HepG2 (cell line): ENCODE measurements around the gene PLCXD1. TPM values are rescaled to one million over a fixed set of nuclear protein-coding genes. Genes with fewer than 3 reads are reported as not detected.
"Not testable (repeated sequence)": the region's sequence is repeated elsewhere in the genome, so short reads cannot be mapped to it uniquely, and the experiment has no call there.

ENCODE experiments used
- ATAC-seq: fragments of 200-7000 bp; cut with Tn5 transposase; 3 replicates; pipeline ENCODE4 v1.9.1; 2020; ENCODE audit warnings: mild to moderate bottlenecking, moderate library complexity
- BruUV-seq: library from RNA; stranded (reverse); fragments of 400-500 nt; replicated peaks from 2 replicates; lab custom pipeline; 2021; lab: Mats Ljungman, UMichigan
- CTCF ChIA-PET: fragments of 300-600 bp; formaldehyde crosslinking; extraction: SDS; loops from one replicate; lab custom pipeline; 2021; ENCODE audit warnings: low total read pairs, inconsistent platforms, low intra/inter-chr PET ratio; lab: Yijun Ruan, JAX
- POLR2A ChIA-PET: fragments of 350-600 bp; sonication (Branson Sonifier 250); formaldehyde crosslinking; loops from one replicate; lab custom pipeline; 2020; ENCODE audit warnings: antibody characterized with exemption, inconsistent platforms; lab: Yijun Ruan, JAX
- DNase-seq: peaks from one replicate; pipeline ENCODE4 v3.0.0-alpha.2; 2015; ENCODE audit warnings: low spot score
- FAIRE-seq: peaks from 3 replicates; lab custom pipeline; 2011; peaks lifted over from hg19 to GRCh38; lab: Jason Lieb, UNC
- H2AFZ ChIP-seq: one replicate; pipeline ENCODE4 v1.6.1; 2011; ENCODE audit warnings: low read length, inconsistent platforms
- H3K27ac ChIP-seq: fragments of 300-600 bp; 3 replicates; pipeline ENCODE4 v1.8.0; 2011; ENCODE audit warnings: mixed run types, mild to moderate bottlenecking, mixed read lengths, low read length, inconsistent platforms; ENCODE audit not compliant: insufficient read depth; ENCODE audit errors: extremely low read length
- H3K27me3 ChIP-seq, 2 experiments: fragments of 200-600 bp in 1 of 2; 2 replicates in 1 of 2; 3 replicates in 1 of 2; pipeline versions ENCODE4 v1.6.0 to v1.8.0; 2011; ENCODE audit warnings: low read length in 2 of 2, mild to moderate bottlenecking in 2 of 2, moderate library complexity in 2 of 2, inconsistent platforms in 1 of 2; ENCODE audit not compliant: insufficient read depth in 2 of 2, control insufficient read depth in 1 of 2
- H3K36me3 ChIP-seq, 2 experiments: fragments of 200-600 bp in 1 of 2; replicated peaks in 1 of 2; 2 replicates in 1 of 2; 3 replicates in 1 of 2; pipeline versions ENCODE4 v1.5.1 to v1.8.0; 2011; ENCODE audit warnings: low read length in 2 of 2, inconsistent platforms in 1 of 2; ENCODE audit not compliant: insufficient read depth in 2 of 2, control insufficient read depth in 1 of 2
- H3K4me1 ChIP-seq: 2 replicates; pipeline ENCODE4 v1.5.1; 2012; ENCODE audit warnings: low read length, inconsistent platforms; ENCODE audit not compliant: insufficient read depth
- H3K4me2 ChIP-seq: 2 replicates; pipeline ENCODE4 v1.6.0; 2011; ENCODE audit warnings: low read depth, low read length, inconsistent platforms
- H3K4me3 ChIP-seq, 3 experiments: fragments of 200-600 bp in 1 of 3; sonication (generic), shearing (Covaris generic) in 1 of 3; replicated peaks in 1 of 3; 2 replicates each; pipeline ENCODE4 v1.5.1; 2011 to 2016; ENCODE audit warnings: low read length in 3 of 3, inconsistent platforms in 2 of 3, low read depth in 2 of 3, mild to moderate bottlenecking in 2 of 3, control low read depth in 1 of 3, mixed read lengths in 1 of 3; ENCODE audit not compliant: insufficient read depth in 1 of 3
- H3K79me2 ChIP-seq: one replicate; pipeline ENCODE4 v1.6.1; 2011; ENCODE audit warnings: low read length, inconsistent platforms; ENCODE audit not compliant: insufficient read depth
- H3K9ac ChIP-seq: 2 replicates; pipeline ENCODE4 v1.6.0; 2011; ENCODE audit warnings: mild to moderate bottlenecking, low read depth, low read length, inconsistent platforms; ENCODE audit not compliant: insufficient read depth
- H3K9me3 ChIP-seq: 2 replicates; pipeline ENCODE4 v1.5.1; 2012; ENCODE audit warnings: mild to moderate bottlenecking, low read length
- H4K20me1 ChIP-seq: 2 replicates; pipeline ENCODE4 v1.6.0; 2011; ENCODE audit warnings: inconsistent platforms, mild to moderate bottlenecking, low read length, moderate library complexity; ENCODE audit not compliant: insufficient read depth
- CC2D1A ChIP-seq: sonication (generic); formaldehyde crosslinking; IDR thresholded peaks from 2 replicates; pipeline ENCODE4 v1.8.1; 2023; ENCODE audit warnings: mild to moderate bottlenecking, missing genetic modification reagents
- NFIC ChIP-seq: IDR thresholded peaks from 2 replicates; pipeline ENCODE4 v1.6.1; 2012; ENCODE audit warnings: mild to moderate bottlenecking, low read length, inconsistent platforms
- SMARCC2 ChIP-seq: fragments of 450-650 bp; IDR thresholded peaks from 2 replicates; pipeline ENCODE4 v1.6.1; 2017; ENCODE audit warnings: antibody characterized with exemption, mild to moderate bottlenecking
- SRSF9 ChIP-seq: fragments of 200-400 bp; formaldehyde crosslinking; IDR thresholded peaks from 2 replicates; pipeline ENCODE4 v1.6.1; 2018; ENCODE audit warnings: borderline replicate concordance, mild to moderate bottlenecking, low read depth, low read length; ENCODE audit not compliant: insufficient read depth, poor library complexity, severe bottlenecking
- ZNF12 ChIP-seq: sonication (generic); formaldehyde crosslinking; IDR thresholded peaks from 2 replicates; pipeline ENCODE4 v1.5.0; 2020; ENCODE audit warnings: missing genetic modification reagents
- ZNF460 ChIP-seq: sonication (generic); formaldehyde crosslinking; IDR thresholded peaks from 2 replicates; pipeline ENCODE4 v1.5.1; 2020; ENCODE audit warnings: missing genetic modification reagents, mild to moderate bottlenecking, borderline replicate concordance
- WGBS: methylation state at CpG from one replicate; pipeline ENCODE4 v1.1.6; 2017; ENCODE audit warnings: low lambda C conversion rate; 5-methylcytosine and 5-hydroxymethylcytosine counted together
- in situ Hi-C: cut with HindIII; loops from 2 replicates; pipeline ENCODE4 v1.10.0; 2017; ENCODE audit warnings: low pct_unique_long_range_greater_than_20kb; ENCODE audit not compliant: extremely low pct_ligation_motif_present
- intact Hi-C: fragments of 100-400 bp; cut with micrococcal nuclease; formaldehyde crosslinking; loops from one replicate; pipeline ENCODE4 v1.10.0; 2022; ENCODE audit not compliant: unreplicated experiment
- polyA plus RNA-seq, 8 experiments: library from polyadenylated mRNA; depleted of rRNA in 3 of 8; stranded (reverse) in 7 of 8; unstranded in 1 of 8; fragments of >200 nt; fragmentation: Illumina TruSeq in 4 of 8; extraction: Trizol in 4 of 8; gene quantifications; 2 replicates each; pipeline versions ENCODE4 v1.2.1 to v1.2.3, GENCODE V29; 2011 to 2016; ENCODE audit warnings: low read depth in 4 of 8, missing spikeins in 1 of 8, mixed read lengths in 1 of 8; ENCODE audit not compliant: insufficient read depth in 1 of 8
- total RNA-seq, 5 experiments: library from RNA; depleted of rRNA; stranded (reverse); fragments of >200 nt; fragmentation: Illumina TruSeq; extraction: Trizol; gene quantifications; 2 replicates each; pipeline ENCODE4 v1.2.3, GENCODE V29; 2016; ENCODE audit warnings: low read depth in 1 of 5
- TF ChIP-seq, protein P1 (sequence below): conservative IDR thresholded peaks from 2 replicates; pipeline ENCODE4 v1.6.1; 2018; ENCODE audit warnings: missing genetic modification reagents
- TF ChIP-seq, protein P2 (sequence below): sonication (generic); formaldehyde crosslinking; IDR thresholded peaks from 2 replicates; pipeline ENCODE4 v1.5.0; 2020; ENCODE audit warnings: mild to moderate bottlenecking, missing genetic modification reagents

PLCXD1 gene
- total and polyA plus RNA-seq, 2 of the 13 experiments (the other 11 are each of a cell fraction or from before 2014, with no cell fraction given) = 87.7 to 153 TPM

DNA sequence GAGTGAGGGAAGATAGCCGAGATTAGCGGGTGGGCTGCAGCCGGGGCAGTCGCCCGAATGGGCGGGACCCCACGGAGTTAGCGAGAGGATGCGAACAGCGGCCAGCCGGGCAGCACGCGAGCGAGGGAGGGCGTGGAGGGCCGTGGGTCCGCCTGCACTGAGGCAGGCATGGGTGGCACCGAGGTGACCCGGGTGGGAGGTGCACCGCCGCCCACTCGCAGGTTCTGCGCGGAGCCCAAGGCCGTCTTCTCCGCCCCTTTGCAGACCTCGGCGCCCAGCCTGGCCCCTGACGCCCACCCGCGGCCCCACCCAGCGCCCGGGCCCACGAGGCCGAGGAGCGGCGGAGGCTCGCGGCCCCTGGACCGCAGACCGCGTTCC is 48.9 kb upstream of the PLCXD1 start:
- ATAC-seq, H3K79me2 ChIP-seq, in situ Hi-C loops, FAIRE-seq, H3K9me3 ChIP-seq, DNase-seq, H3K36me3 ChIP-seq, H3K27ac ChIP-seq, H3K4me3 ChIP-seq, CTCF ChIA-PET, H3K9ac ChIP-seq, H3K4me1 ChIP-seq, H4K20me1 ChIP-seq, intact Hi-C loops, H2AFZ ChIP-seq, H3K4me2 ChIP-seq, H3K27me3 ChIP-seq, POLR2A ChIA-PET, BruUV-seq: not testable (repeated sequence)
- WGBS = no CpG with 5 or more reads among the region's 42 CpGs

DNA sequence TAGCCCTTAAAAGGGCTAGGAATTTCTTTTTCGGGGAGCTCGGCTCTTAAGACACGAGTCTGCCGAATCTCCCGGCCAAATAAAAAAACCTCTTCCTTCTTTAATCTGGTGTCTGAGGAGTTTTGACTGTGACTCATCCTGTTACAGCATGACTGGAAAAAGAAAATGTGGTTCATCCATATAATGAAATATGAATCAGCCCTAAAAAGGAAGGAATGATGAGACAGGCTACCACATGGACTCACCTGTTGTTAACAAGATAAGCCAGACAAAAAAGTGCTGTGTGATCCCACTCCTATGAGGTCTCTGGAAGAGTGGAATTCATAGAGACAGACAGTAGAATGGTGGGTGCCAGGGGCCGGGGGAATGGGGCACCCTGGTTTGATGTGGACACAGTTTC is 45.0 kb upstream of the PLCXD1 start:
- H3K79me2 ChIP-seq, BruUV-seq, H3K4me1 ChIP-seq, intact Hi-C loops, H3K9ac ChIP-seq, H4K20me1 ChIP-seq, DNase-seq, in situ Hi-C loops, H3K4me3 ChIP-seq, CTCF ChIA-PET, H3K27me3 ChIP-seq, H3K4me2 ChIP-seq, H2AFZ ChIP-seq, ATAC-seq, H3K9me3 ChIP-seq, POLR2A ChIA-PET, H3K36me3 ChIP-seq, H3K27ac ChIP-seq, FAIRE-seq: not testable (repeated sequence)
- WGBS = no CpG with 5 or more reads among the region's 6 CpGs

DNA sequence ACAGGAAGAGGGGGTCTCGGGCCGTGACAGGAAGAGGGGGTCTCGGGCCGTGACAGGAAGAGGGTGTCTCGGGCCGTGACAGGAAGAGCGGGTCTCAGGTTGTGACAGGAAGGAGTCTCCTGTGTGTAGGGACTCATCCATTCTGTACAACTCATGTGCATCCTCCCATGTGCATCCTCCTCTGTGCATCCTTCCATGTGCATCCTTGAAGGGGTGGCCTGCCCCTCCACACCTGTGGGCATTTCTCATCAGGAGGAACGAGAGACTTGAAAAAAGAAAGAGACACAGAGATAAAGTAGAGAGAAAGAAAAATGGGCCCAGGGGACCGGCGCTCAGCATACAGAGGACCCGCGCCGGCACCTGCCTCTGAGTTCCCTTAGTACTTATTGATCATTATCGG is 30.2 kb upstream of the PLCXD1 start:
- H3K9ac ChIP-seq = no peak overlapping the region
- ChIA-PET CTCF (no interaction called here), POLR2A (no interaction called here)
- no TSS peak for BruUV-seq
- no peaks in the 10 kb centered on the region for H4K20me1 ChIP-seq
- H3K4me2 ChIP-seq = no peak overlapping the region
- H3K9me3 ChIP-seq = no peaks in the 10 kb centered on the region
- intact Hi-C loops (no loop called here), in situ Hi-C loops (no loop called here)
- H3K79me2 ChIP-seq = no peaks in the 10 kb centered on the region
- WGBS = 77% methylated on average over 13 of the region's 14 CpGs
- H2AFZ ChIP-seq = no peak overlapping the region
- no peak for DNase-seq
- no peaks in the 10 kb centered on the region for H3K36me3 ChIP-seq
- no peak for ATAC-seq
- no peak overlapping the region for H3K27ac ChIP-seq
- peaks cover 16% of the 10 kb centered on the region for H3K4me1 ChIP-seq
- H3K27me3 ChIP-seq = peaks cover 0 to 2% of the 10 kb centered on the region in 2 experiments; a peak in 1 of 5 replicates
- FAIRE-seq = no peak
- H3K4me3 ChIP-seq = no peak overlapping the region
- TF ChIP-seq SMARCC2 (no peak), NFIC (no peak), ZNF12 (CRISPR knock-in tag) (no peak), CC2D1A (no peak), ZNF460 (no peak), SRSF9 (no peak)
- TF ChIP-seq, protein P1, sequence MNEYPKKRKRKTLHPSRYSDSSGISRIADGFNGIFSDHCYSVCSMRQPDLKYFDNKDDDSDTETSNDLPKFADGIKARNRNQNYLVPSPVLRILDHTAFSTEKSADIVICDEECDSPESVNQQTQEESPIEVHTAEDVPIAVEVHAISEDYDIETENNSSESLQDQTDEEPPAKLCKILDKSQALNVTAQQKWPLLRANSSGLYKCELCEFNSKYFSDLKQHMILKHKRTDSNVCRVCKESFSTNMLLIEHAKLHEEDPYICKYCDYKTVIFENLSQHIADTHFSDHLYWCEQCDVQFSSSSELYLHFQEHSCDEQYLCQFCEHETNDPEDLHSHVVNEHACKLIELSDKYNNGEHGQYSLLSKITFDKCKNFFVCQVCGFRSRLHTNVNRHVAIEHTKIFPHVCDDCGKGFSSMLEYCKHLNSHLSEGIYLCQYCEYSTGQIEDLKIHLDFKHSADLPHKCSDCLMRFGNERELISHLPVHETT = no peak
- TF ChIP-seq, protein P2, sequence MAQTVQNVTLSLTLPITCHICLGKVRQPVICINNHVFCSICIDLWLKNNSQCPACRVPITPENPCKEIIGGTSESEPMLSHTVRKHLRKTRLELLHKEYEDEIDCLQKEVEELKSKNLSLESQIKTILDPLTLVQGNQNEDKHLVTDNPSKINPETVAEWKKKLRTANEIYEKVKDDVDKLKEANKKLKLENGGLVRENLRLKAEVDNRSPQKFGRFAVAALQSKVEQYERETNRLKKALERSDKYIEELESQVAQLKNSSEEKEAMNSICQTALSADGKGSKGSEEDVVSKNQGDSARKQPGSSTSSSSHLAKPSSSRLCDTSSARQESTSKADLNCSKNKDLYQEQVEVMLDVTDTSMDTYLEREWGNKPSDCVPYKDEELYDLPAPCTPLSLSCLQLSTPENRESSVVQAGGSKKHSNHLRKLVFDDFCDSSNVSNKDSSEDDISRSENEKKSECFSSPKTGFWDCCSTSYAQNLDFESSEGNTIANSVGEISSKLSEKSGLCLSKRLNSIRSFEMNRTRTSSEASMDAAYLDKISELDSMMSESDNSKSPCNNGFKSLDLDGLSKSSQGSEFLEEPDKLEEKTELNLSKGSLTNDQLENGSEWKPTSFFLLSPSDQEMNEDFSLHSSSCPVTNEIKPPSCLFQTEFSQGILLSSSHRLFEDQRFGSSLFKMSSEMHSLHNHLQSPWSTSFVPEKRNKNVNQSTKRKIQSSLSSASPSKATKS = no peak
